Hindlimb muscle (tissue), 1 donor: ENCODE measurements around the gene MANSC1. TPM values are rescaled to one million over a fixed set of nuclear protein-coding genes. Genes with fewer than 3 reads are reported as not detected.
A peak's percentile ranks its signal among the peaks of the same experiment; 100 is the strongest.
"Not testable (repeated sequence)": the region's sequence is repeated elsewhere in the genome, so short reads cannot be mapped to it uniquely, and the experiment has no call there.

ENCODE experiments used
- DNase-seq: peaks from one replicate; pipeline ENCODE4 v3.0.0-alpha.2; 2013
- polyA plus RNA-seq: library from polyadenylated mRNA; unstranded; fragments of 120-200 nt; gene quantifications from one replicate; pipeline ENCODE4 v1.2.1, GENCODE V29; 2013; ENCODE audit not compliant: insufficient read length

The MANSC1 gene
- polyA plus RNA-seq, 1 donor: 10.3 TPM

- no peak for DNase-seq
Observed at GRCh38 chr12:12365446-12365802, 15.4 kb upstream of the MANSC1 start.

DNA sequence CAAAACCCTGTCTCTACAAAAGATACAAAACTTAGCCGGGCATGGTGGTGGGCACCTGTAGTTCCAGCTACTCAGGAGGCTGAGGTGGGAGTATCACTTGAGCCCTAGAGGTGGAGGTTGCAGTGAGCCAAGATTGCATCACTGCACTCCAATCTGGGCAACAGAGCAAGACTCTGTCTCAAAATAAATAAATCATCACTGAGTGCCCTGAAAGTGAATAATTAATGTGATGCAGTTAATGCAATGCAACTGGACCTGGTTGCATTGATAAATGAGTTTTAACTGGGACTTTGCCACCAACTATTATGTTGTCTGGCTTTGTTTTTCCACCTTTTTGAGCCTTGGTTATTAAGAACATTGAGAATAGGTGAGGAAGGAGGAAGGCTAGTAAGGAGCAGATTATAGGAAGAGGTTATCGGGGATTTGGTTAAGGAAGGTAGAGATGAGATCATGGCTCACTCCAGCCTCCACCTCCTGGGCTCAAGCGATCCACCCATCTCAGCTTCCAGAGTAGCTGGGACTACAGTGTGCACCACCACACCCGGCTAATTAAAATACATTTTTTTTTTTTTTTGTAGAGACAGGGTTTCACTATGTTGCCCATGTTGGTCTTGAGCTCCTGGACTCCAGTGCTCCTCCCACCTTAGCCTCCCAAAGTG is 14.9 kb upstream of the MANSC1 start:
- DNase-seq: no peak

- no peak for DNase-seq
Observed at GRCh38 chr12:12358528-12358927, 8.5 kb upstream of the MANSC1 start.

- DNase-seq: no peak
Observed at GRCh38 chr12:12357719-12358461, 7.8 kb upstream of the MANSC1 start.

- peak; percentile 95 for DNase-seq
Observed at GRCh38 chr12:12356896-12357718, 7.1 kb upstream of the MANSC1 start, which contains the start of gene BORCS5. Gene BORCS5 (plus strand): TSS chr12:12357078. CDS start chr12:12357452, 374 bp downstream.

DNA sequence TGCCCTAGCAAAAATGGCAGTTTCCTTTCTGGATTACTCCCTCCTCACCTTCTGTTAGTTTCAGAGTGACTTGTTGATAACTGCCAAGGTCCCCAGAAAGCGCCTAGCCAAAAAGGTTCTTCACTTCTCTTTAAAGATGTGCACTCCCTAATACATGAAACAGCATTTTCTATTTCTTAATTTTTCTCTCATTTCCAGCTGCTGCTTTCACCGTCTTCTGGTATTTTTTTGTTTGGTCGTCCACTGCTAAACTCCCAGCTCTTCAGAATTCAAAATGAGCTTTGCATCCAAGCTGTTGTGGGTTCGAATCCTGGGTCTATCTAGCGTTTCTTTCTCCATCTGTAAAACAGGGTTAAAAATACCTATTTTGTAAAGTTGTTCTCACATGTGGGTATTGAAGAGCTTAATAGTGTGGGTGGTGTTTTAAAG is 6.4 kb upstream of the MANSC1 start:
- no peak for DNase-seq

- no peak for DNase-seq
Observed at GRCh38 chr12:12353807-12354206, 3.8 kb upstream of the MANSC1 start.

GRCh38 chr12:12353276-12353675 is 3.2 kb upstream of the MANSC1 start:
- DNase-seq: no peak

- not testable (repeated sequence) for DNase-seq
Observed at GRCh38 chr12:12351468-12352185, 1.6 kb upstream of the MANSC1 start.

DNA sequence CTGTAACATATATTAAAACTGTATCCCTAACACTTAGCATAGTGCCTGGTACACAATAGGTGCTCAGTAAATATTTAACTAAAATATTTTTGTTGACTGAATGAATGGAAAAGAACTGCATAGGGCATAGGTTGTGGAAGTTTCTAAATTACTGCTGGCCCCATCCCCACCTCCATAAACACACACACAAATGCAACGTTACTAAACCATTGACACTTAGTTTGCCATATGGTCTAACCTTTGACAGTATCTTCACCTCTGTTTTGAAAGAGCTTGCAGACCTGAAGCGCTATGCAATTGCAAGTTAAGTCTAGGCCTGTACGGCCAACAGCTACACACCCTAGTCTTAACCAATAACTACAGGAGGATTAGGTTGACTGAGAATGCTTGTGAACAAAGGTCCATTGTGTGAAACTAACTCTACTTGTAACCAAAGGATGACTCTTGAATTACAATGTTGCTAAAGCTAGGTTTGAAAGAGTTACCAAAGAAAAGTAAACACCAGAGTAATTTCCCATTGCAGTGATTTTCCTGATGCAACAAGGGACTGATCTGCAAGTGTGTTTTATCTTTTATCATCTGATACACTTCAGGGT is 924 bp upstream of the MANSC1 start:
- no peak for DNase-seq

DNA sequence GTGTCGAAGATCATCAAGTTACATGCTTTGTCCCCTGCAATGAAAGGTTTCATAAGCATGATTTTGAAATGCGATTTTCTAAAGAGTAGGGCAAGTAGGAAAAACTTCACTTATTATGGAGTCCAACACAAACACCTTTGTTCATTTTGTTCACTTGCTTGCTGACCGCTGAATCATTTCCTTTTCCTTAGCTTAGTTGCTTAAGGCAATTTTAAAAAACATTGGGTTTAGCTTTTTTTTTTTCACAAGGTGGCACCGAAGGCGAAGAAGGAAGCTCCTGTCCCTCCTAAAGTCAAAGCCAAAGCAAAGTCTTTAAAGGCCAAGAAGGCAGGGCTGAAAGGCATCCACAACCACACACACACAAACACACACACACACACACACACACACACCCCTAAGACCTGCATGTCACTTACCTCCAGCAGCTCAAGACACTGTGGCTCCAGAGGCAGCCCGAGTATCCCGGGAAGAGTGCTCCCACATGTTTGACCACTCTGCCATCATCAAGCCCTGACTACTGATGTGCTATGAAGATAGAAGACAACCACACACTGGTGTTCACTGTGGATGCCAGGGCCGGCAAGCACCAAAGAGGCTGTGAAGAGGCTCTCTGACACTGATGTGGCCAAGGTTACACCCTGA is 11.4 kb downstream of the MANSC1 start:
- no peak for DNase-seq

GRCh38 chr12:12336511-12336910 is 13.5 kb downstream of the MANSC1 start:
- DNase-seq: no peak

- no peak for DNase-seq
Observed at GRCh38 chr12:12336049-12336411, 14.0 kb downstream of the MANSC1 start.

DNA sequence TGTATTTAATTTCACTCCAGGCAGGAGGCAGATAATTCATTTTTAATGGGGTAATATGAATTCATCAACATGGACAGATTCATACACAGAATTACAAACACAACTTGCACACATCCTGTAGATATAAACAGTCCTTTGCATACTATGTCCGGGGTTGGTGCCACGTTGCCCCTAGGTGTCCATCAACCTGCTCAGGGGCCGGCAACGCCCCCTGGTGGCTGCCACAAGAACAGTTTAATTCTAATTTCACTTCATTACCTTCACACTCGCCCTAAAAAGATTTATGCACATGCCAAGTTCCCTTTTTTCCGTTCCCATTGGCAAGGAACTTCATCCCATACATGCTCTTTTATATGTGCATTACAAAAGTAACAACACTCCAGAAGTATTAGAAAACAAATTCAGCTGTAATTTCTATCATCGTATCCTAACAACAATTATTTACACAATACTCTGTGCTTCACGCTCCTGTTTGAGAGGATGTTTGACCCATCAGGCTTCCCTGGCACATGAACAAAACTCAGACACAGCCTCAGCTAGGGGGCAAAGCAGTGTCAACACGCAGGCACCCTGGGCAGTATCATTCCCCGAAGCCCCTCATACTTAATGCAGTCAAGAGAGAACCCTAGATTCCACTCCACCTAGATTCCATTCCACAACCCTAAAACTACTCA is 15.5 kb downstream of the MANSC1 start:
- no peak for DNase-seq

GRCh38 chr12:12333407-12334366 is 16.4 kb downstream of the MANSC1 start:
- DNase-seq: no peak

- no peak for DNase-seq
Observed at GRCh38 chr12:12331896-12332295, 18.1 kb downstream of the MANSC1 start.

DNA sequence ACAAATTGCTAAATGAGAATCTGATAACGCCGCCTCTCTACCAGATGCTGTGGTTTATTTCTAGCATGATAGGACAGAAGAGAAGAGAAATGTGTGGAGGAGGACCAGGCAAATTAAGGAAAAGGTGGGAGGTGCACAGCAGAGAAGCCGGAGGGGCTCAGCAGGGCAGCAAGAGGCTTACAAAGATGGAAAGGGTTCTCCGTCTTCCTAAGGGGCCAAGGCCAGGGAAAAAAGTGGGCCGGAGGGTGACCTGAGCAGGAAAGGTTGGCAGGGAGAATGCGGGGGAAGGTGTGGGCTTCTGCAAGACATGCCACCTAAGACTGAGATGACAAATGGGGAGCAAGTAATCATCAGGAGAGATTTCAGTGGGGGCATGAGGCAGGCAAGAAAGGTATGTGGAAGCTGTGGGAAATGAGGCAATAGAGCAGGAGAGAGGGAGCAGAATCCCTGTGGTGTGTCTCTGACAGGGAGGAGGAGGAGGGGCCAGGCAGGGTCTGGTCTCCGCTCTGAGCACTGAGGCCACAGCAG is 18.7 kb downstream of the MANSC1 start:
- DNase-seq: no peak

GRCh38 chr12:12327802-12328201 is 22.2 kb downstream of the MANSC1 start:
- DNase-seq: peak; percentile 32

- no peak for DNase-seq
Observed at GRCh38 chr12:12326262-12326661, 23.8 kb downstream of the MANSC1 start.

DNA sequence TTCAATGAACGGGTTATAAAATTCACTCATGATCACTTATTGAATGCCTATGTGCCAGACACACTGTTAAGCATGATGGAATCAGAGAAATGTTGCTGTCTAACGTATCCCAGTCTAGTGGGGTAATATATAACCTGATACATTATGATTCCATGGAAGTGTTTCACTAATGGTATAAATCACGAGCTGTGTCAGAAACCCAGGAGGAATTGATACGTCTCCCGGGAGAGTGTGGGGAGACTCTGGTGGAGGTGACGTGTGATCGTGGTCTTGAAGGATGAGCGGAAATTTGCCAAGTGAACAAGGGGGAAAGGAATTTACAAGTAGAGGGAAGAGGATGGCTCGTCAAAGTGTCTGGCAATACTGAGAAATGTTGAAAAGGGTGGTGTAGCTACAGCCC is 26.5 kb downstream of the MANSC1 start:
- DNase-seq: no peak
